Stimulated activated naive CD8-positive, alpha-beta T cell treated with anti-CD3 and anti-CD28 coated beads, Interleukin-15, Interleukin-2, amounts not matched to agents 100 ng/mL and 50 ng/mL, for 24 hours (primary cell): ENCODE results near the gene PPP1R18.

ENCODE experiments used
- H3K27ac Mint-ChIP-seq: one replicate; pipeline ENCODE4 v1.8.0; 2021; ENCODE audit warnings: mild to moderate bottlenecking, mixed read lengths
- H3K27me3 Mint-ChIP-seq: one replicate; pipeline ENCODE4 v1.8.0; 2021; ENCODE audit warnings: mixed read lengths
- H3K36me3 Mint-ChIP-seq: one replicate; pipeline ENCODE4 v1.8.0; 2021; ENCODE audit warnings: low read depth, mixed read lengths
- H3K4me1 Mint-ChIP-seq: one replicate; pipeline ENCODE4 v1.8.0; 2021; ENCODE audit warnings: low read depth, mixed read lengths
- H3K4me3 Mint-ChIP-seq: one replicate; pipeline ENCODE4 v1.8.0; 2021; ENCODE audit warnings: mild to moderate bottlenecking, mixed read lengths
- H3K9me3 Mint-ChIP-seq: one replicate; pipeline ENCODE4 v1.8.0; 2021; ENCODE audit warnings: mixed read lengths

PPP1R18 gene

GRCh38 chr6:30643656-30644055, 42.8 kb downstream of the PPP1R18 start:
- peaks cover 39% of the 10 kb centered on the region for H3K36me3 Mint-ChIP-seq
- H3K27me3 Mint-ChIP-seq, result no peaks in the 10 kb centered on the region
- no peak overlapping the region for H3K4me3 Mint-ChIP-seq
- H3K9me3 Mint-ChIP-seq, result no peaks in the 10 kb centered on the region
- peaks cover 41% of the 10 kb centered on the region for H3K4me1 Mint-ChIP-seq
- H3K27ac Mint-ChIP-seq, result no peak overlapping the region

- H3K9me3 Mint-ChIP-seq, result no peaks in the 10 kb centered on the region
- peaks cover 38% of the 10 kb centered on the region for H3K36me3 Mint-ChIP-seq
- peak overlapping the region; percentile 50 for H3K27ac Mint-ChIP-seq
- peaks cover 27% of the 10 kb centered on the region for H3K4me1 Mint-ChIP-seq
- H3K27me3 Mint-ChIP-seq, result no peaks in the 10 kb centered on the region
- no peak overlapping the region for H3K4me3 Mint-ChIP-seq
Measured at GRCh38 chr6:30641048-30641447, 45.4 kb downstream of the PPP1R18 start.

GRCh38 chr6:30640481-30640880, 46.0 kb downstream of the PPP1R18 start:
- Mint-ChIP-seq H3K27me3 (no peaks in the 10 kb centered on the region), H3K9me3 (no peaks in the 10 kb centered on the region), H3K4me3 (no peak overlapping the region), H3K36me3 (peaks cover 39% of the 10 kb centered on the region), H3K4me1 (peaks cover 22% of the 10 kb centered on the region), H3K27ac (no peak overlapping the region)

- peaks cover 36% of the 10 kb centered on the region for H3K36me3 Mint-ChIP-seq
- H3K27ac Mint-ChIP-seq, result no peak overlapping the region
- peaks cover 9% of the 10 kb centered on the region for H3K4me1 Mint-ChIP-seq
- no peaks in the 10 kb centered on the region for H3K9me3 Mint-ChIP-seq
- H3K4me3 Mint-ChIP-seq, result no peak overlapping the region
- H3K27me3 Mint-ChIP-seq, result no peaks in the 10 kb centered on the region
Measured at GRCh38 chr6:30635834-30636233, 50.6 kb downstream of the PPP1R18 start.

GRCh38 chr6:30626484-30627366, 59.7 kb downstream of the PPP1R18 start, which contains the start of gene ATAT1:
Gene ATAT1, plus strand, starts transcription at chr6:30626874.
- Mint-ChIP-seq H3K9me3 (no peaks in the 10 kb centered on the region), H3K27me3 (no peaks in the 10 kb centered on the region), H3K4me3 (peak within 1 kb of the TSS; percentile 90), H3K4me1 (peaks cover 22% of the 10 kb centered on the region), H3K36me3 (peaks cover 53% of the 10 kb centered on the region), H3K27ac (peak within 1 kb of the TSS; percentile 88)
